ENCODE measurements around the gene LGI2.

GRCh38 chr4:24952667-24953066, 78.1 kb downstream of the LGI2 start:
- TF ChIP-seq POLR2AphosphoS5 (IDR thresholded peaks at IDR 0.05; ENCODE audit: low read depth, low read length) (no peak), POLR2A (IDR thresholded peaks at IDR 0.05; ENCODE audit: low read depth, low read length) (no peak)
